ENCODE data around the gene ALOX12B.
A peak's percentile ranks its signal among the peaks of the same experiment; 100 is the strongest.

Gene ALOX12B

GRCh38 chr17:8087075-8087951 lies at the start of gene ALOX12B:
ALOX12B (minus strand) TSS chr17:8087716; CDS start chr17:8087442, 274 bp downstream.
- DNase-seq = no peak

GRCh38 chr17:8133941-8134340 lies 46.4 kb upstream of the ALOX12B start:
- DNase-seq = peak; percentile 59

- no peak for DNase-seq
These were observed 45.9 kb upstream of the ALOX12B start for GRCh38 chr17:8133399-8133798.

GRCh38 chr17:8131844-8132441 lies 44.4 kb upstream of the ALOX12B start:
- DNase-seq = peak; percentile 43

- no peak for DNase-seq
These were observed 40.7 kb upstream of the ALOX12B start for GRCh38 chr17:8128125-8128784.

GRCh38 chr17:8126491-8127066 lies 39.1 kb upstream of the ALOX12B start:
- DNase-seq = peak; percentile 55

GRCh38 chr17:8125947-8126490 lies 38.5 kb upstream of the ALOX12B start:
- DNase-seq = no peak

- peak; percentile 39 for DNase-seq
These were observed 37.8 kb upstream of the ALOX12B start for GRCh38 chr17:8125154-8125946.

- no peak for DNase-seq
These were observed 37.0 kb upstream of the ALOX12B start for GRCh38 chr17:8124350-8125153.

GRCh38 chr17:8123695-8124349 lies 36.3 kb upstream of the ALOX12B start, which contains the start of gene HES7:
HES7 (minus strand) TSS chr17:8124106; CDS start chr17:8124084, 22 bp downstream.
- DNase-seq = no peak

GRCh38 chr17:8122924-8123694 lies 35.6 kb upstream of the ALOX12B start:
- peak; percentile 28 for DNase-seq

GRCh38 chr17:8122422-8122923 lies 35.0 kb upstream of the ALOX12B start:
- peak; percentile 45 for DNase-seq

- peak; percentile 63 for DNase-seq
These were observed 34.3 kb upstream of the ALOX12B start for GRCh38 chr17:8121681-8122421.

- DNase-seq = no peak
These were observed 33.8 kb upstream of the ALOX12B start for GRCh38 chr17:8121407-8121680.

GRCh38 chr17:8120520-8121406 lies 33.2 kb upstream of the ALOX12B start:
- peak; percentile 51 for DNase-seq

GRCh38 chr17:8119581-8120519 lies 32.3 kb upstream of the ALOX12B start:
- peak; percentile 86 for DNase-seq

All from HCEC 1CT (cell line).